MG63 (cell line): ENCODE results near the gene ZNF335. TPM values are rescaled to one million over a fixed set of nuclear protein-coding genes. Genes with fewer than 3 reads are reported as not detected.
"Not testable (repeated sequence)": the region's sequence is repeated elsewhere in the genome, so short reads cannot be mapped to it uniquely, and the experiment has no call there.

Experiments
- DNase-seq: peaks from one replicate; pipeline ENCODE4 v3.0.0-alpha.2; 2020
- H3K27me3 ChIP-seq: fragments of 250-450 bp; sonication (Bioruptor Pico); 2 replicates; pipeline ENCODE4 v1.5.1; 2020; ENCODE audit warnings: mild to moderate bottlenecking, moderate library complexity
- H3K36me3 ChIP-seq: fragments of 250-450 bp; sonication (Bioruptor Pico); 2 replicates; pipeline ENCODE4 v1.5.1; 2020; ENCODE audit warnings: mild to moderate bottlenecking, moderate library complexity
- H3K4me3 ChIP-seq: fragments of 250-450 bp; sonication (Bioruptor Pico); 2 replicates; pipeline ENCODE4 v1.5.1; 2020; ENCODE audit warnings: mild to moderate bottlenecking, moderate library complexity
- H3K9me3 ChIP-seq: fragments of 250-450 bp; sonication (Bioruptor Pico); 2 replicates; pipeline ENCODE4 v1.5.1; 2020; ENCODE audit warnings: mild to moderate bottlenecking, moderate library complexity
- total RNA-seq: library from RNA; depleted of rRNA; stranded (reverse); fragments of >200 nt; shearing (Covaris generic); gene quantifications from 2 replicates; pipeline ENCODE4 v1.2.3, GENCODE V29; 2014; ENCODE audit warnings: low replicate concordance

Gene ZNF335
- total RNA-seq, 1 experiment from 2014 or later: 8.7 TPM

DNA sequence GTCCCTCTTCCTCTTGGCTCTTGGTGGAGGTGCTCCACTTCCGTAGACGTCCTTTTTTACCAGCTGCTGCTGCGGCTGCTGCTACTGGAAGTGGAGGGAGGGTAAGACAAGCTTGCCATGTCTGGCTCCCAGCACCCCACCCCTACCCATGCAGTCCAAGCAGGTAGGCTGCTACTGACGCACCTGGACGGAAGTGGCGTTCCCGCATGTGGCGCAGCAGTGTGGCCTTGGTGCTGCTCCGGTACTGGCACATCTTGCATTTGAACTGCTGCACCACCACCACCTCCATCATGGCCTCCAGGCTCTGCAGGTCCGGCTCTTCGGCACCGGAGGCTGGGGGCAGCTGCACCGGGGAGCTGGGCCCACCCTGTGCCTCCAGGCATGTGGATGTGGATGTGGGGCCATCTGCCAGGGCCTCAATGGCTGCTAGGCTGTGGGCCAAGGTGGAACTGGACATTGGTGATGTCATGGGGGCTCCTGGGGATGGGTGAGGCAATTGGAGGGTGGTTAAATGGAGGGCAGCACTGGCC is 4.4 kb downstream of the ZNF335 start:
- H3K9me3 ChIP-seq: no peaks in the 10 kb centered on the region
- peaks cover 71% of the 10 kb centered on the region for H3K36me3 ChIP-seq
- no peak for DNase-seq
- H3K27me3 ChIP-seq: no peaks in the 10 kb centered on the region
- no peak overlapping the region for H3K4me3 ChIP-seq

DNA sequence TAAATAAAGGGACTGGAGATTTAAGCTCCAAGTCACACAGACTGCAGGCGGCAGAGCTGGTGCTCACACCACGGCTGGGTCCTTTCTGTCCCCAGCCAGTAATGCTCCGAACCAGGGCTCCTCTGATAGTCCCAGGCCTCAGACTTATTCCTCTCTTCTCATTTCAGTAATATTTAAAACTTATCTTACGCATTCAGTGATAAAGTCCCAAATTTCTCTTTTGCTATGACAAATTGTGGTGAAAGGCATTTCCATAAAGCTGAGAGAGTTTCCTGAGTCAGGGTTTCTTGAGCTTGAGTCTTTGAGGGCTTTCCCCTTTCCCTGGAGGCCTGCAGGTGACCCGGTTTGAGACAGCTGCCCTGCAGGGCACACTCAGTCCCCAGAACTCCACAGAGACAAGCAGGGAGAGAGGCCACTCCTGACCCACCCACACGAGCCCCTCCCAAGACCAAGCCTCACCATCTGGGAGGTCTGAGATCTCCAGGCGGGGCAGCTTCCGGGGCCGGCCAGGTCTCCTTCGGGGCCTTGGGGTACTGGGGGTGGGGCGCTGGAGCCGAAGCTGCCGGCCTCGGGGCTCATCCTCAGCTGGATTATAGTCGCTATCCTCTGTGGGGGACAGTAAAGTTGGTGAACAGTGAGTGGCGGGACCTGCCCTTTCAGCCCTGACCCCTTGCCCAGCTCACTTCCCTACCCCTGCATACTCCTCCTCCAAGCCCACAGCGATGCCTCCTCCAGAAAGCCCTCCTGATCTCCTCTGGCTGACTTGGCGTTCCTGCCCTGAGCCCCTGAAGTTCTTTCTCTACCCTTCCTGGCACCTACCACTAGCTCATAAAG is 6.6 kb downstream of the ZNF335 start:
- DNase-seq: no peak

DNA sequence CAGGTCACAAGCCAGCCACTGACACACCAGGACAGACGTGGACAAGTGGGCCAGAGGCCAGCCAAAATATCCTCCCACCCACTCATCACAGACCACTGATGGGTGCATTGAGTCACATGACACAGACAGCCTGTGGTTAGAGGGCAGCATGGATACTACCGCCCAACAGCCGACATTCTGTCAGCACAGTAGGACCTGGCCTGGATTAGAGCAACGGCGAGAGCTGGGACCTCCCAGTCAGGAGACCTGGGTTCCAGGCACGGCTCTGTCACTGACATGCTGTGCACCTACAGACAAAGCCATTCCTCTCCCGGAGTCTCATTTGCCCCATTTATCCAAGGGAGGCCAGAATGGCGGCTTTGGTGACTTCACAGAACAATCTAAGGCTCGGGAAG is 8.0 kb downstream of the ZNF335 start:
- Histone ChIP-seq H3K27me3 (no peaks in the 10 kb centered on the region), H3K36me3 (peaks cover 90% of the 10 kb centered on the region), H3K4me3 (no peak overlapping the region), H3K9me3 (no peaks in the 10 kb centered on the region)
- DNase-seq: no peak

More for the DNA sequence above, 6.6 kb downstream of the ZNF335 start:
- H3K36me3 ChIP-seq: peaks cover 89% of the 10 kb centered on the region
- no peak overlapping the region for H3K4me3 ChIP-seq
- H3K9me3 ChIP-seq: no peaks in the 10 kb centered on the region
- H3K27me3 ChIP-seq: no peaks in the 10 kb centered on the region

DNA sequence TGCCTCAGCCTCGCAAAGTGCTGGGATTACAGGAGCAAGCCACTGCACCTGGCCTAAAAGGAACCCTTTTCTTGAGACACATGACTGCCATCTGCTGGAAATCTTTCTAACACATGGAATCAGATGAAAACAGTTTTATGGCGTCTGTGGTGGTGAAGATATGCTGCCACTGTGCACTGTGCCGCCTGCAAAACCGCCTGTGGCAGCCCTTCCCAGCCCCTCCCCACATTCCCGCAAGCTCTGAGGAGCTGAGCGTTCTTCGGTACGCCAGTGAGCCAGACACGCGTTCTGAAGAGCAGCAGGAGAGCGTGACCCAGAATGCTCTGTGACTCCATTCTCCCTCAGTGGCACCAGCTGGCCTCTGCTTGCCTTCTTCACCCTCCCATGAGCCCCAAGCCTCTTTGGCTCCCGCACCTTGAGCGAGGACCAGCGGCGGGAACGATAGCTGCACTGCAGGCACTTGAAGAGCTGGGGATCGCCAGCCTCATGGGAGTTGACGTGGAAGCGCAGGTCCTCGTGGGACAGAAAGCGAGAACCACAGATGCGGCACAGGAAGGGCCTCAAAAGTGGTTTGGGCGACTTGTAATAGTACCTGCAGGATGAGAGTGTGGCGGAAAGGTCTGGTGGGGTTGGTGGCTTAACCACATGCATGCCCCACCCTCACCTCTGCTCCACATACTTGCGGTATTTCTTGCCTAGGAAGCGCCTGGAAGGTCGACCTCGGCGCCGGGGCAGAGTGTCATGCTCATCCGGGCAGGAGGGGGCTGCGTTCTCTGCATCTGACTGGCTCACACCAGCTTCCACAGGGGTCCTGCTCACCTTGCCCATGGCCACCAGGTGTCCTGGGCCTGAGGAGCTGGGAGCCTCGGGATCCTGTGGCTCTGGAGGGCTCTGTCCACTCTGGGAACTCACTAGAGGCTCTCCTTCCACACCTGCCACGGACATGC is 8.7 kb downstream of the ZNF335 start:
- H3K4me3 ChIP-seq: no peak overlapping the region
- H3K9me3 ChIP-seq: no peaks in the 10 kb centered on the region
- H3K36me3 ChIP-seq: peaks cover 90% of the 10 kb centered on the region
- no peak for DNase-seq
- no peaks in the 10 kb centered on the region for H3K27me3 ChIP-seq

DNA sequence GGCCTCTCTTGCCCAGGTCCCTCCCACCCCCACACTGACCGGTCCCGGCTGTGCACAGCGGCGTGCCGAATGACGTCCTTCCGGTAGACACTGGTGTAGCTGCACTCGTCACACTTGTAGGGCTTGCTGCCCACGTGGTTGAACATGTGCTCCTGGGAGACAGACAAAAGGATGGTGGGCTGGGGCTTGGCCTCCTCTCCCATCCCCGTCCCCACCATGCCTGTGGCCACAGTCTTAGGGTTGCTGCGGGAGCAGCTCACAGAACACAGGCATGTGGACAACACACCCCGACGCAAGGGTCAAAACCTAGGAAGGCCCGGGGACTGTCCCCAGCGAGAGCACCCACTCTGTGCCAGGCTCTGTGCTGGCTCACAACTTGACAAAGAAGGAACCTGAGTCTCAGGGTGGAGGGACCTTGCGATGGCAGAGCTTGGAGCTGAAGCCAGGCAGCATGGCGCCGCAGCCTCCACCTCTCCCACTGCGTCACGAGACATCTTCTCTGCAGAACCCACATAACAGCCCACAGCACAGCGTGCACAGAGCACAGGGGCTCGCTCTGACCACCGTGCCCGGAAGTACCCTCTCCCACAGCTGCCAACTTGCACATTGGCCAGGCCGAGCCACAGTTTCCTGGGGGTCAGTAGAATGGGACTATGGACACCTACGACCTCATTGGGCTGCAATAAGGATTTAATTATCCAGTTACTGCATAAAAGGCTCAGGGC is 9.8 kb downstream of the ZNF335 start:
- no peak for DNase-seq
- Histone ChIP-seq H3K27me3 (no peaks in the 10 kb centered on the region), H3K9me3 (no peaks in the 10 kb centered on the region), H3K36me3 (peaks cover 87% of the 10 kb centered on the region), H3K4me3 (no peak overlapping the region)

DNA sequence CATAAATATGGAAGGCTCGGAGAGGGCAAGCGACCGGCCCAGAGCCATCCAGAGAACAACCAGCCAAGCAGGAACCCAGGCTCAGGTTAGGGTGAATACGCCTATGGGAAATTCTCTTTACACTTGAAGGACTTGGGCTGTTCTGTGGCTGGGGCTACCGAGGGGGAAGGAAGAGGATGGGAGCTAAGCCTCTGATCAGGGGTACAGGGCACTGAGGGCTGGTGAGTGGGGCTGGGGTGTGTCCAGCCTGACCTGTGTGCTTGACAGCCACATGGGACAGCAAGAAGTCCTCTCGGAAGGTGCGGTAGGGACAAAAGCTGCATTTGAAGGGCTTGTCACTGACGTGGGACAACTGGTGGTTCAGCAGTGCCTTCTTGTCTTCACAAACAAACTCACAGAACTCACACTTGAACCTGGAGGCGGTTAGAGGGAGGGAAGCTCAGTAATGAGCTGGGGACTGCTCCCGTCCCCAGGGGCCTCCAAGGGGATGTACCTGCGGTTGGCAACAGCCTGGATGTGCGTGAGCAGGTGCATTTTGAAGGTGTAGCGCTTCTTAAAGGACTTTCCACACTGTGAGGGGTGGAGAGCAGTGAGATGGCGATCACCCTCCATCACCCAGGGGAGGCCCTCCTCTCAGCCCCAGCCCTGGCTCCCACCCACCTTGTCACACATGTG is 11.9 kb downstream of the ZNF335 start:
- H3K4me3 ChIP-seq: no peak overlapping the region
- H3K36me3 ChIP-seq: peaks cover 84% of the 10 kb centered on the region
- no peak for DNase-seq
- no peaks in the 10 kb centered on the region for H3K27me3 ChIP-seq
- no peaks in the 10 kb centered on the region for H3K9me3 ChIP-seq

DNA sequence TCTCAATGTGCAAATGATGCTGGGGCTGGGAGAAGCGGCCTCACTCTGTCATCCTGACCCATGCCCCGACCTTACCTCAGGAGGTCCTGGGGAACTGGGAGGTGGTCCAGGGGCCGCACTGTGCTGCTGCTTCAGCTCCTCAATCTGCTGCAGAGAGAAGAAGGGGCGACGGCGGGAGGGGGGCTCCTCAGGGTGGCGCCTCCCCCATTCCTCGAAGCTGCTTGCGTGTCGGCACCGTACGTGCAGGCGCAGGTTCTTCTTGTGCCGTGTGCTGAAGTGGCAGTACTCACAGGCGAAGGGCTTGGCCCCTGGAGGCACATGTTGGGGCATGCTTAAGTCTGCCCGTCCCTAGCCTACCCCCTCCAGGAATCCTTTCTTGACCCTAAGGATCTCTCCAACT is 12.9 kb downstream of the ZNF335 start:
- no peaks in the 10 kb centered on the region for H3K9me3 ChIP-seq
- H3K4me3 ChIP-seq: no peak overlapping the region
- peaks cover 78% of the 10 kb centered on the region for H3K36me3 ChIP-seq
- no peaks in the 10 kb centered on the region for H3K27me3 ChIP-seq
- DNase-seq: no peak

DNA sequence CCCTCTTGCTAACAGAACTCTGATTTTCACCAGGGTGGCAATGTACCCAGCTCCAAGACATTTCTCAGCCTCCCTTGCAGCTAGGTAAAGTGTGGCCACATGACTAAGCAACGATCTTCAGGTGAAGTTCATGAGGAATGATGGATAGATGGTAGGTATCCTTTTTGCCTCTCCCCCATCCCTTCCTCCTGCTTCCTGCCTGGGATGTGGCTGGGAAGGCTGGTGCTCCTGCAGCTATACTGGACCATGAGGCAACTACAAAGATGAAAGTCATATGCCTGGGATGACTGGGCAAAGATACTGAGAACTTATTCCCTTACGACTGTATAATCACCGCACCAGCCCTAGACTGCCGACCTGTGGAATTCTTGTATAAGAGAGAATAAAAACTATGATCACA is 13.4 kb downstream of the ZNF335 start:
- Histone ChIP-seq H3K27me3 (no peaks in the 10 kb centered on the region), H3K9me3 (no peaks in the 10 kb centered on the region), H3K4me3 (no peak overlapping the region), H3K36me3 (peaks cover 78% of the 10 kb centered on the region)
- DNase-seq: no peak

DNA sequence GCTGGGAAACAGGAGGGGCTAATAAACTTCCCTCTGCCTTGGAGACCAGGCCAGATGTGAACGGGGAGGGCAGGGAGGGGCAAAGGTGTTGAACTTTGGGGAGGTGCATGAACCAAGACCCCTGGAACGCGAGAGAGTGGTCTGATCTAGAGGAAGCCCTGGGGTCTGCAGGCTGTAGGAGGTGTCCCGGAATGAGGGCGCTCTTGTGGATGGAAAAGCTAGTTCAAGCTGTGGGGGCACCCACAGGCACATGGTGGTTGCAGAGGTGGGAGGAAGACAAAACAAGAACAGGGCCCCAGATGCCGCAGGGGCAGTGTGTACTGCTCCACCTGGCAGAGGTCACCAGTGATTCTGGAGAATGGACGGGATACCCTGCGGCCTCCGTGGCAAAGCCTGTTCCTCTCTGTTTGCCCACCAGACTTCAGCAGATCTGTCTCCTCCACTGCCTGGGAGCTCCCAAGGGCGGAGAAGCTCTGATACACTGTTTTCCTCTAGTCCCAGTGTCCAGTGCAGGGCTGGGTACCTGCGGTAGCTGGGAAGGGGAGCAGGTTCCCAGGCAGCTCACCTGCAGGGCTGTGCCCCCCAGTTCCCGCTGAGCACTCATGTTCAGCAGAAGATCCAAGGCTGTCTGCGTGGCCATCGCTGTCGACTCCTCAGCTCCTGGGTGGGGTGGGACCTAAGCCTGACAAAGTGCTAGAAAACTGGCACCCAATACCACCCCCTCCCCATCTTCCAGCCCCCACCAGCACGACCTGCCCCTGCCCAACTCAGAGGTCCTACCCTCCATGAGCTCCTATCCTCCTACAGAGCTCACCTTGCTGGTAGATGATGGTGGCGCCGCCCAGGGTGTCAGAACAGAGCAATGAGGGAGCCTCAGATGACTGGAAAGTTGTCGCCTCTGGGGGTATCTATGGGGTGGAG is 14.7 kb downstream of the ZNF335 start:
- no peak overlapping the region for H3K4me3 ChIP-seq
- H3K9me3 ChIP-seq: no peaks in the 10 kb centered on the region
- DNase-seq: no peak
- H3K36me3 ChIP-seq: peaks cover 79% of the 10 kb centered on the region
- H3K27me3 ChIP-seq: no peaks in the 10 kb centered on the region

DNA sequence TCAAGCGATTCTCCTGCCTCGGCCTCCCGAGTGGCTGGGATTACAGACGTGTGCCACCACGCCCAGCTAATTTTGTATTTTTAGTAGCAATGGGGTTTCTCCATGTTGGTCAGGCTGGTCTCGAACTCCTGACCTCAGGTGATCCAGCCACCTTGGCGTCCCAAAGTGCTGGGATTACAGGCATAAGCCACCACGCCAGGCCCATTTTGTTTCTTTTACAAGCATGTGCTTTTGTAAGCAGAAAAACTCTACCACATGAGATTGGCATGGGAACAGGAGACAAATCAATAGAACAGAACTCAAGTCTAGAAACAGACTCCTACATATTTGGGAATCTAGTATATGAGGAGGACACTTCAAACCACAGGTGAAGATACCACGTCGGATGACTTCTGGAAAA is 15.7 kb downstream of the ZNF335 start:
- peaks cover 78% of the 10 kb centered on the region for H3K36me3 ChIP-seq
- H3K27me3 ChIP-seq, H3K9me3 ChIP-seq, DNase-seq, H3K4me3 ChIP-seq: not testable (repeated sequence)

DNA sequence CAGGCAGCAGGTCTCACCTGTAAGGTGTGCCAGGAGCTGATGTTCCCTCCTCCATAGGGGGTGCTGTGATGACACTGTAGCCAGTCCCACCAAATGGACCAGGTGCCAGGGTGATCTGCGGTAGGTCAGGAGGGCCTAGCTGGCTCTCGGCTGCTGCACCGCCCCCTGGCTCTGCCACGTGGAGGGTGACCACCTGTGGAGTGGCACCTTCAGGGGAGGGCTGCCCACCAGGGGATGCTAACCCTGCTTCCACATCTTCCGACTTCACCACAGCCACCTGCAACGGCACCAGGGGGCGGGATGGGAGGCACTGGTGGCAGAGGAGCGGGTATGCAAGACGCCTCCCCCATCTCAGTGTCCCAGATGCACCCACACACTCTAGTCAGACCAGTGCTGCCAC is 18.3 kb downstream of the ZNF335 start:
- Histone ChIP-seq H3K27me3 (no peaks in the 10 kb centered on the region), H3K36me3 (peaks cover 76% of the 10 kb centered on the region), H3K4me3 (no peak overlapping the region), H3K9me3 (no peaks in the 10 kb centered on the region)
- DNase-seq: no peak

DNA sequence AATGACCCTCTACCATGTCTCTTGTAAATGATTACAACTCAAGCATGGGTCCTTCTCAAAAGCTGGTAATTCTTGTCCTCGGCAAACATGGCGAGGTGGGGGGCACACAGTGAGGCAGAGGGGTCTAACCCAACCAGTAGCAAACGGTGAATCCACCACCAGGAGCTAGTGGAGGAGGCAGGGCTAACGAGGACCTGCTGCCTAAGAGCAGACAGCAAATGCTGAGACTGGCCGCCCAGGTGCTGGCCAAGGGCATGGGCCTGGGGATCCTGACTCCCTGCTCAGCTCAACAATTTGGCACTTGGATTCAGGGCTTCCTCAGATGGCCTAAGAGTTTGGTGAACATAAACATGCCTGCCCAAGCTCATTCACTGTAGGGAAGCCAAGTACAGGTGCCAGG is 19.1 kb downstream of the ZNF335 start:
- H3K36me3 ChIP-seq: peaks cover 76% of the 10 kb centered on the region
- DNase-seq: no peak
- no peaks in the 10 kb centered on the region for H3K9me3 ChIP-seq

DNA sequence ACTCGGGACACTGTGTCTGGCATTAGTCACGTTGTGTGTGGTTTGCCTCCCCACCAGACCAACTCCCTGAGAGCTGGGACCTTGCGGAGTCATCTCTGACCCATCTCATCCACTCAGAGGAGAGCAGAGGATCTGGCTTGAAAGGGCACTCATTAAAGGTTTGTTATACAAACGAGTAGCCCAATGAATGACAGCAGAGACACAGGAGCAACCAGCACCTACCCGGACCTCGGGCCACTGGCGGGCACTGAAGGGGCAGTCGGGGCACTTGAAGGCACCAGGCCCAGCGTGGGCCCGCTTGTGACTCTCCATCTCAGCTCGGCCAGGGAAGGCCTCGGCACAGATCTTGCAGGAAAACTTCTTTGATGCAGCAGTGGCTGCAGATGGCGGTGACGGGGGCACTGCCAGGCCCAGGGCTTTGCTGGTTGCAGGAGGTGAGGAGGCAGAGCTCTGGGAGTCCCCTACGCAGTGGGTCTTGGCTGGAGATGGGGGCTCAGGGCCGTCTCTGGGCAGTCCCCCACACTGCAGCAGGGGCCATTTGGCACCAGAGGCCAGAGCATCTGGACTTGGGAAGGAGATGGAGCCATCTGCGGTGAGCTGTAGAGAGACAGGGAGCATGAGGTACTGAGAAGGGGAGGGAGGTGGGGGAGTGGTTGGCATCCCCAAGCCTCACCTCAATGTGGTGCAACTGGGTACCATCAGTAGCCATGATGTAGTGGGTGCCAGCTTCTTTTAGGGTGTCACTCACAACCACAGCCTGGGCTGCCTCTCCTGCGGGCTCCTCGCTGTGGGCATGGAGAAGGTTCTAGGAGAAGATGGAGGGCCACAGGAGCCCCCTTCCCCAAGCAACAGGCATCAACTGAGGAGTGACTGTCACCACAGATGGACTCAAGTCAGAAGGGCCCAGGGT is 19.8 kb downstream of the ZNF335 start:
- H3K9me3 ChIP-seq: no peaks in the 10 kb centered on the region
- H3K4me3 ChIP-seq: no peak overlapping the region
- no peaks in the 10 kb centered on the region for H3K27me3 ChIP-seq
- no peak for DNase-seq
- peaks cover 78% of the 10 kb centered on the region for H3K36me3 ChIP-seq

More for the DNA sequence above, 19.1 kb downstream of the ZNF335 start:
- Histone ChIP-seq H3K27me3 (no peaks in the 10 kb centered on the region), H3K4me3 (no peak overlapping the region)

DNA sequence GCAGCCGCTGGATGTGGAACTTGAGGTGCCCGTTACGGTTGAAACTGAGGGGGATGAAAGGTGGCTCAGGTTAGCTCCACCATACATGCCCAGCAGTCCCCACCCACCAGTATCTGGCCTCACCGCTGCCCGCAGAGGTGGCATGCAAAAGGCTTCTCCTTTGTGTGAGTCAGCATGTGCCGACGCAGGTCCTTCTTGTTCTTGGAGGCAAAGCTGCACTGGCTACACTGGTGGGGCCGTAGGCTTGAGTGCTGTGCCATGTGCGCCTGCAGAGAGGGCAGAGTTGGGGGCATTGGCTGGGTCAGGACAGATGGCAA is 21.7 kb downstream of the ZNF335 start:
- Histone ChIP-seq H3K27me3 (no peaks in the 10 kb centered on the region), H3K36me3 (peaks cover 83% of the 10 kb centered on the region)
- no peak for DNase-seq

More for the DNA sequence above, 21.7 kb downstream of the ZNF335 start:
- Histone ChIP-seq H3K4me3 (no peak overlapping the region), H3K9me3 (no peaks in the 10 kb centered on the region)
